Neural progenitor cell (in vitro differentiated cells): Measurements from ENCODE around the gene UPP2.

ENCODE experiments used
- EZH2 ChIP-seq: fragments of 200-600 bp; sonication (generic); IDR thresholded peaks from 2 replicates; pipeline ENCODE4 v1.6.1; 2017; ENCODE audit warnings: antibody characterized with exemption, mild to moderate bottlenecking, moderate library complexity
- EZH2phosphoT487 ChIP-seq: fragments of 200-600 bp; sonication (generic); IDR thresholded peaks from 2 replicates; pipeline ENCODE4 v1.6.1; 2017; ENCODE audit warnings: antibody characterized with exemption
- TF ChIP-seq, protein P1 (sequence below): fragments of 200-600 bp; sonication (generic); IDR thresholded peaks from 2 replicates; pipeline ENCODE4 v1.5.1; 2017; ENCODE audit warnings: antibody characterized with exemption, mild to moderate bottlenecking

DNA sequence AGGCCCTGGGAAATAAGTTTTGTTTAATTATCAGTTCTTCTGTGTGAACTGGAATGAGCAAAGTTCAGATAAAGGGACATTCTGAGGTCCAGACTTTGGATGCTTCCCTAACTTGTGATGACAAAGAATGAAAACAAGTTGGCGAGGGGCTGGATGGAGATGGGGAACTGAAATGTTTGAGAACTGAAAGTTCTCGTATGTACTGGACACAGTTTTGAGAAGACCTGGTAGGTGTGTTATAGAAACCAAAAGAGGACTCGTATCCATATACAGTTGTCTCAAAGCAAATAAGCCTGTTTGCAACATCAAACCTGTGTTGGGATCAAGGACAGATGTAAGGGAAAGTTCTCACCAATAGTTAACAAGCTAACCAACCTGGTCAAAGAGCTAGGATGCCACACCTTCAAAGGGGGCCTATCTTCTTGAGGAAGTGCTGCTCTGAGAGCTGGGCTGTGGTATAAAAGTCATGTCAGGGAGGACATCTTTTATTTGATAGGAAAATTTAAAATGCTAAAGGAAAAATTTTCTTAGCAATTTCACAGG lies at the start of gene UPP2:
- TF ChIP-seq, protein P1, sequence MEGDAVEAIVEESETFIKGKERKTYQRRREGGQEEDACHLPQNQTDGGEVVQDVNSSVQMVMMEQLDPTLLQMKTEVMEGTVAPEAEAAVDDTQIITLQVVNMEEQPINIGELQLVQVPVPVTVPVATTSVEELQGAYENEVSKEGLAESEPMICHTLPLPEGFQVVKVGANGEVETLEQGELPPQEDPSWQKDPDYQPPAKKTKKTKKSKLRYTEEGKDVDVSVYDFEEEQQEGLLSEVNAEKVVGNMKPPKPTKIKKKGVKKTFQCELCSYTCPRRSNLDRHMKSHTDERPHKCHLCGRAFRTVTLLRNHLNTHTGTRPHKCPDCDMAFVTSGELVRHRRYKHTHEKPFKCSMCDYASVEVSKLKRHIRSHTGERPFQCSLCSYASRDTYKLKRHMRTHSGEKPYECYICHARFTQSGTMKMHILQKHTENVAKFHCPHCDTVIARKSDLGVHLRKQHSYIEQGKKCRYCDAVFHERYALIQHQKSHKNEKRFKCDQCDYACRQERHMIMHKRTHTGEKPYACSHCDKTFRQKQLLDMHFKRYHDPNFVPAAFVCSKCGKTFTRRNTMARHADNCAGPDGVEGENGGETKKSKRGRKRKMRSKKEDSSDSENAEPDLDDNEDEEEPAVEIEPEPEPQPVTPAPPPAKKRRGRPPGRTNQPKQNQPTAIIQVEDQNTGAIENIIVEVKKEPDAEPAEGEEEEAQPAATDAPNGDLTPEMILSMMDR = no peak
- TF ChIP-seq EZH2 = no peak
- TF ChIP-seq EZH2phosphoT487 = no peak
